Thyroid gland (tissue), 4 donors: ENCODE results near the gene LNX1. TPM values are rescaled to one million over a fixed set of nuclear protein-coding genes. Genes with fewer than 3 reads are reported as not detected.

Source experiments
- DNase-seq, 2 donors: peaks; one replicate each; pipeline ENCODE4 v3.0.0-alpha.2; 2019
- H3K27ac ChIP-seq, 3 donors: fragments of 200-600 bp; sonication (generic); 1 replicate in 2 of 3; 2 replicates in 1 of 3; pipeline ENCODE4 v1.5.1; 2016 to 2019; ENCODE audit warnings: mild to moderate bottlenecking in 1 of 3, moderate library complexity in 1 of 3
- H3K27me3 ChIP-seq: fragments of 200-600 bp; sonication (generic); one replicate; pipeline ENCODE4 v1.5.1; 2019
- H3K36me3 ChIP-seq, 2 donors: fragments of 200-600 bp; sonication (generic); one replicate each; pipeline ENCODE4 v1.5.1; 2016 to 2019
- H3K4me1 ChIP-seq, 2 donors: fragments of 200-600 bp; sonication (generic); one replicate each; pipeline ENCODE4 v1.5.1; 2017 to 2019
- H3K4me3 ChIP-seq, 3 donors: fragments of 200-600 bp; sonication (generic); replicated peaks in 1 of 3; 1 replicate in 2 of 3; 2 replicates in 1 of 3; pipeline ENCODE4 v1.5.1; 2016; ENCODE audit warnings: mild to moderate bottlenecking in 1 of 3
- H3K9me3 ChIP-seq: fragments of 200-600 bp; sonication (generic); one replicate; pipeline ENCODE4 v1.5.1; 2017
- POLR2A ChIP-seq, 2 donors: fragments of 450-650 bp; IDR thresholded peaks; one replicate each; pipeline ENCODE4 v1.6.1; 2017; ENCODE audit warnings: antibody characterized with exemption in 2 of 2, mild to moderate bottlenecking in 2 of 2, moderate library complexity in 1 of 2
- WGBS, 2 donors: methylation state at CpG; one replicate each; pipeline ENCODE4 v1.1.5; 2017; 5-methylcytosine and 5-hydroxymethylcytosine counted together
- intact Hi-C: fragments of 100-400 bp; cut with DNase I; formaldehyde crosslinking; loops from one replicate; pipeline ENCODE4 v1.15.1; 2023
- total RNA-seq, 4 donors: library from RNA; depleted of rRNA; stranded (reverse); fragments of >200 nt; gene quantifications; one replicate each; pipeline ENCODE4 v1.2.3, GENCODE V29; 2016
- TF ChIP-seq, protein P1 (sequence below), 6 experiments: fragments of 200-600 bp in 3 of 6; fragments of 450-650 bp in 3 of 6; sonication (generic) in 3 of 6; IDR thresholded peaks; one replicate each; pipeline ENCODE4 v1.5.1; 2016 to 2019; ENCODE audit warnings: antibody characterized with exemption in 6 of 6, mild to moderate bottlenecking in 2 of 6, inconsistent platforms in 1 of 6, moderate library complexity in 1 of 6

The LNX1 gene
- total RNA-seq, 4 donors from 2014 or later = 34.3 to 63.8 (median 43.3) TPM

DNA sequence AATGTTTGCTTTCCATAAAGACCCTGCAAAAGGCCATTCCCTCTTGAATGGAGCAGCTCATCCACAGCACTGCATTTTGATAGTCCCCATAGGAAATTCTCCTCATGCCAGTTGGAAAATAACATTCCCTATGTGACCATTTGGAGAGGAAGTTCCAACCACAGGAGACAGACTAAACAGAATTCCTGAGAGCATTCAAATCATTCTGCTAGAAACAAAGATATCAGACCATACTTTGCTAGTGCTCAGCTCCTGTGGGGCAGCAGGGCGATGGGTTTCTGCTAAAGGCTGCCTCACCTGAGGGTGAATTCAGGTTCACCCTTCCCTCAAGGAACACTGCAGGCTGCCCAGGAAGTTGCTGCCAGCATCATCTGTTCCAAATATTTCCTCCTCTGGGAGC, 58.8 kb downstream of the LNX1 start:
- intact Hi-C loops = no loop called here
- whole genome bisulfite sequencing, 2 donors = 89 to 93% methylated on average over 1 of the region's 1 CpG
- no peak overlapping the region for H3K27ac ChIP-seq
- DNase-seq = no peak
- H3K4me1 ChIP-seq = peaks cover 7 to 13% of the 10 kb centered on the region in 2 donors
- H3K36me3 ChIP-seq = no peaks in the 10 kb centered on the region
- no peak for TF ChIP-seq POLR2A (IDR thresholded peaks at IDR 0.05)
- TF ChIP-seq, protein P1, sequence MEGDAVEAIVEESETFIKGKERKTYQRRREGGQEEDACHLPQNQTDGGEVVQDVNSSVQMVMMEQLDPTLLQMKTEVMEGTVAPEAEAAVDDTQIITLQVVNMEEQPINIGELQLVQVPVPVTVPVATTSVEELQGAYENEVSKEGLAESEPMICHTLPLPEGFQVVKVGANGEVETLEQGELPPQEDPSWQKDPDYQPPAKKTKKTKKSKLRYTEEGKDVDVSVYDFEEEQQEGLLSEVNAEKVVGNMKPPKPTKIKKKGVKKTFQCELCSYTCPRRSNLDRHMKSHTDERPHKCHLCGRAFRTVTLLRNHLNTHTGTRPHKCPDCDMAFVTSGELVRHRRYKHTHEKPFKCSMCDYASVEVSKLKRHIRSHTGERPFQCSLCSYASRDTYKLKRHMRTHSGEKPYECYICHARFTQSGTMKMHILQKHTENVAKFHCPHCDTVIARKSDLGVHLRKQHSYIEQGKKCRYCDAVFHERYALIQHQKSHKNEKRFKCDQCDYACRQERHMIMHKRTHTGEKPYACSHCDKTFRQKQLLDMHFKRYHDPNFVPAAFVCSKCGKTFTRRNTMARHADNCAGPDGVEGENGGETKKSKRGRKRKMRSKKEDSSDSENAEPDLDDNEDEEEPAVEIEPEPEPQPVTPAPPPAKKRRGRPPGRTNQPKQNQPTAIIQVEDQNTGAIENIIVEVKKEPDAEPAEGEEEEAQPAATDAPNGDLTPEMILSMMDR (IDR thresholded peaks at IDR 0.05) = no peak
- H3K4me3 ChIP-seq = no peak overlapping the region
- no peaks in the 10 kb centered on the region for H3K27me3 ChIP-seq
- H3K9me3 ChIP-seq = no peaks in the 10 kb centered on the region

DNA sequence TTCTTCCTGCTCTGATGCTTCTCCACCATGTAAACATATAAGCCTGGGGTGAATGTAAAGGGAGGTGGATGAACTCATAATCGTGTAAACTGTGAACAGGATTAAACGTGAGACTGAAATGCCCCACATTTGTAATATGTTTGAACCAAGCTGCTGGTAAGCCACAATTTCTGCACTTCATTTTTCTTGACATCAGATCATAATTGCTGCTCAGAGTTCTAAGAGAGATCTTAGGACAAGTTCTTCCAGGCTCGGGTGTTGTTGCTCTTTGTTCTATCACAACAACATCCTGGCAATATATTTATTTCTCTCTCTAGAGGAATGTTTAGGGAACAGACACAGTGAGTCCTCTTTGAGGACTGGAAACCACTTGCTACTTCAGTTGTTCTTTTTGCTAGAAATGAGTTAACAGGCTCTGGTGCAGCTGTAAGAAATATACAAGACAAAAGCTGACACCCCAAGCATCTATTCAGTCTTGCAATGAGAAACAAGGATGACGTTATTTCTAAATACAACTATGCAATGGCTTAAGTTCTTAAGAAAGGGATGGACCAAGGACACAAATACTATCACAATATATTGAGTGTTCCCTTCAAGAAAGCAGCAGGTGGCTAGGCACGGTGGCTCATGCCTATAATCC, 59.6 kb downstream of the LNX1 start:
- Histone ChIP-seq H3K4me3 (no peak overlapping the region), H3K9me3 (no peaks in the 10 kb centered on the region), H3K27me3 (no peaks in the 10 kb centered on the region), H3K4me1 (peaks cover 0 to 6% of the 10 kb centered on the region in 2 donors), H3K36me3 (no peaks in the 10 kb centered on the region), H3K27ac (no peak overlapping the region)
- 84 to 88% methylated on average over 5 of the region's 5 CpGs for WGBS, 2 donors
- TF ChIP-seq, protein P1 (IDR thresholded peaks at IDR 0.05) = no peak
- no peak for TF ChIP-seq POLR2A (IDR thresholded peaks at IDR 0.05)
- intact Hi-C loops = no loop called here
- no peak for DNase-seq

DNA sequence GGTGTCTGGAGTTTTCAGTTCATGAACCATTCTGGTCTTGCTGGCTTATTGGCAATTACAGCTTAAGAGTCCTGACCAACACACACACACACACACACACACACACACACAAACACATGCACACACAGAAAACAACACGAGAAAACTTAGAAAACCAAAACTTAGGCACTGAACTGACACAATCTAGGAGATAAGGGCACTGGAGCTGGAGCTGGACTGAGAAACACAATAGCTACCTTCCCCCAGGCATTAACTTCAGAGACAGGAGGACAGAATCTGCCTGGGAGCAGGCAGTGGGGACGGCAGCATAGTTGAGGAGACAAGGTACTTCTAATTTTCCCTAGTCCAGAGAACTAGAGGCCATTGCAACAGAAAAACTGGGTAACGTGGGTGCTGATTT, 62.3 kb downstream of the LNX1 start:
- Histone ChIP-seq H3K4me1 (no peaks in the 10 kb centered on the region), H3K27ac (no peak overlapping the region), H3K9me3 (no peaks in the 10 kb centered on the region), H3K36me3 (no peaks in the 10 kb centered on the region), H3K27me3 (no peaks in the 10 kb centered on the region), H3K4me3 (no peak overlapping the region)
- TF ChIP-seq POLR2A (IDR thresholded peaks at IDR 0.05) = no peak
- TF ChIP-seq, protein P1 (IDR thresholded peaks at IDR 0.05) = no peak
- intact Hi-C loops = no loop called here
- 83 to 90% methylated on average over 3 of the region's 3 CpGs for WGBS, 2 donors
- DNase-seq = no peak

DNA sequence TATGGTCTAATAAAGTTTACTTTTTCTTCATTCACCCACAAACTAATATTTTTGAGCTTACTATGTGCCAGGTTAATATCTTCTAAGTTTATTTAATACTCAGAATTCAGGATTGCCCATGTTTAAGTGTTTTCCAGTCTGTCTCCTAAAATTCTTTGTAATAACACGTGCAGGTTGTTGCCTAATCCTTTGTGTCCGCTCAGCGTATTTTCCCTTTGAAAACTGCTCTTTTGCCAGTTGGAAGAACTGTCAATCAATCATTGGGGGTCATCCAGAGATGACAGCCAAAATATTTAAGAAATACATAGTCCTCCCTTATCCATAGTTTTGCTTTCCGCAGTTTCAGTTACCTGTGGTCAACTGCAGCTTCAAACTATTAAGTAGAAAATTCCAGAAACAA, 63.4 kb downstream of the LNX1 start:
- Histone ChIP-seq H3K4me3 (no peak overlapping the region), H3K9me3 (no peaks in the 10 kb centered on the region), H3K4me1 (no peaks in the 10 kb centered on the region), H3K27me3 (no peaks in the 10 kb centered on the region), H3K27ac (no peak overlapping the region), H3K36me3 (no peaks in the 10 kb centered on the region)
- no peak for TF ChIP-seq POLR2A (IDR thresholded peaks at IDR 0.05)
- TF ChIP-seq, protein P1 (IDR thresholded peaks at IDR 0.05) = no peak
- WGBS, 2 donors = 97 to 99% methylated on average over 4 of the region's 4 CpGs
- intact Hi-C loops = no loop called here
- no peak for DNase-seq

DNA sequence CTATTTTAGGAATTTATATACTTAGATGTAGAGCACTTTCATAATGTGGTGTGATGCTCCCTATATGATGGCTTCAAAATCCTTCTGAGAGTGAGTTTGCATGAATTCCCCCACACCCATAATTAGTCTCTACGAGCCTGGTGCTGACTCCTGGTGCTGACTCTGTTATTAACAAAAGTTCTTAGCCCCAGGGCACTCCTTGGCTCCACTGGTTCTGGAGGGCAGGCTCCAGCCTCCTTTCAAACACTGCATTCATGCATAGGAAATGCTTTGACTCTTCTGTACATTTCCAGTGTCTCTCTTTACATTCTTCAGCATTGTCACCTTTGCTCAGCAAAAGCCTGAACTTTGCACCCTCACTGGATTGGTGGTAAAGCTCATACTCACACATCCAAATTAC, 64.0 kb downstream of the LNX1 start:
- WGBS, 2 donors = 74 to 92% methylated on average over 1 of the region's 1 CpG
- no peaks in the 10 kb centered on the region for H3K36me3 ChIP-seq
- H3K4me3 ChIP-seq = no peak overlapping the region
- H3K27me3 ChIP-seq = no peaks in the 10 kb centered on the region
- intact Hi-C loops = no loop called here
- no peak for DNase-seq
- TF ChIP-seq, protein P1 (IDR thresholded peaks at IDR 0.05) = no peak
- TF ChIP-seq POLR2A (IDR thresholded peaks at IDR 0.05) = no peak
- H3K4me1 ChIP-seq = no peaks in the 10 kb centered on the region
- H3K27ac ChIP-seq = no peak overlapping the region
- H3K9me3 ChIP-seq = no peaks in the 10 kb centered on the region
